Keratinocyte (primary cell): ENCODE results near the gene IDH3B. TPM values are rescaled to one million over a fixed set of nuclear protein-coding genes. Genes with fewer than 3 reads are reported as not detected.

Experiments used
- DNase-seq: peaks from one replicate; pipeline ENCODE4 v3.0.0-alpha.2; 2011; ENCODE audit warnings: low read depth, missing footprints, low spot score
- FAIRE-seq: peaks from 2 replicates; lab custom pipeline; 2011; peaks lifted over from hg19 to GRCh38; lab: Jason Lieb, UNC
- H2AFZ ChIP-seq: 2 replicates; pipeline ENCODE4 v1.6.0; 2012; ENCODE audit warnings: low read length, control low read depth, inconsistent platforms; ENCODE audit not compliant: control insufficient read depth
- H3K27ac ChIP-seq: 2 replicates; pipeline ENCODE4 v1.5.1; 2011; ENCODE audit warnings: low read length; ENCODE audit not compliant: control insufficient read depth, insufficient read depth
- H3K27me3 ChIP-seq: 3 replicates; pipeline ENCODE4 v1.6.0; 2011; ENCODE audit warnings: low read length; ENCODE audit not compliant: control insufficient read depth, insufficient read depth; ENCODE audit errors: extremely low read depth
- H3K36me3 ChIP-seq, 2 experiments: 2 replicates in 1 of 2; 3 replicates in 1 of 2; pipeline ENCODE4 v1.5.1; 2011; ENCODE audit warnings: low read length in 2 of 2, mild to moderate bottlenecking in 1 of 2; ENCODE audit not compliant: control insufficient read depth in 2 of 2, insufficient read depth in 2 of 2; ENCODE audit errors: extremely low read depth in 1 of 2
- H3K4me1 ChIP-seq: 3 replicates; pipeline ENCODE4 v1.5.1; 2011; ENCODE audit warnings: low read length; ENCODE audit not compliant: control insufficient read depth, insufficient read depth; ENCODE audit errors: extremely low read depth
- H3K4me2 ChIP-seq: 3 replicates; pipeline ENCODE4 v1.6.0; 2011; ENCODE audit warnings: low read depth, low read length; ENCODE audit not compliant: control insufficient read depth, insufficient read depth; ENCODE audit errors: extremely low read depth
- H3K4me3 ChIP-seq, 3 experiments: fragments of 200-600 bp in 1 of 3; sonication (generic) in 1 of 3; 2 replicates in 2 of 3; 3 replicates in 1 of 3; pipeline ENCODE4 v1.5.1; 2011 to 2016; ENCODE audit warnings: low read length in 3 of 3, mild to moderate bottlenecking in 3 of 3, control low read depth in 2 of 3, inconsistent platforms in 1 of 3, low read depth in 1 of 3, mixed read lengths in 1 of 3, mixed run types in 1 of 3, moderate library complexity in 1 of 3; ENCODE audit not compliant: control insufficient read depth in 2 of 3, insufficient read depth in 2 of 3; ENCODE audit errors: extremely low read depth in 1 of 3
- H3K79me2 ChIP-seq: 2 replicates; pipeline ENCODE4 v1.6.0; 2012; ENCODE audit warnings: low read length; ENCODE audit not compliant: control insufficient read depth, insufficient read depth
- H3K9ac ChIP-seq: 3 replicates; pipeline ENCODE4 v1.6.0; 2011; ENCODE audit warnings: low read length; ENCODE audit not compliant: control insufficient read depth, insufficient read depth; ENCODE audit errors: extremely low read depth
- H3K9me1 ChIP-seq: 3 replicates; pipeline ENCODE4 v1.6.0; 2011; ENCODE audit warnings: low read length; ENCODE audit not compliant: control insufficient read depth, insufficient read depth; ENCODE audit errors: extremely low read depth
- H3K9me3 ChIP-seq: 2 replicates; pipeline ENCODE4 v1.5.1; 2012; ENCODE audit warnings: low read depth, low read length; ENCODE audit not compliant: control insufficient read depth
- H4K20me1 ChIP-seq: 3 replicates; pipeline ENCODE4 v1.6.0; 2011; ENCODE audit warnings: low read length; ENCODE audit not compliant: control insufficient read depth, insufficient read depth; ENCODE audit errors: extremely low read depth
- EZH2 ChIP-seq: IDR thresholded peaks from one replicate; pipeline ENCODE4 v1.6.1; 2012; ENCODE audit warnings: inconsistent platforms, mild to moderate bottlenecking, low read length, moderate library complexity
- dilution Hi-C: fragments of 300-500 bp; cut with MboI; formaldehyde crosslinking; loops from one replicate; pipeline ENCODE4 v1.7.0; 2020; ENCODE audit warnings: low sequenced_read_pairs; ENCODE audit not compliant: extremely low pct_ligation_motif_present
- polyA plus RNA-seq, 5 experiments: library from polyadenylated mRNA; depleted of rRNA in 3 of 5; stranded (reverse) in 3 of 5; stranded (forward) in 1 of 5; unstranded in 1 of 5; fragments of >200 nt; gene quantifications; 1 replicate in 1 of 5; 2 replicates in 3 of 5; 3 replicates in 1 of 5; pipeline versions ENCODE4 v1.2.1 to v1.2.3, GENCODE V29; 2011 to 2012; ENCODE audit warnings: missing spikeins in 2 of 5, low read depth in 1 of 5, low replicate concordance in 1 of 5
- TF ChIP-seq, protein P1 (sequence below), 3 experiments: IDR thresholded peaks in 1 of 3; conservative IDR thresholded peaks in 1 of 3; optimal IDR thresholded peaks in 1 of 3; 2 replicates in 2 of 3; 3 replicates in 1 of 3; pipeline versions ENCODE3 to v1.5.1; 2011; ENCODE audit warnings: low read length in 3 of 3, mild to moderate bottlenecking in 3 of 3, moderate library complexity in 2 of 3, control low read depth in 1 of 3, inconsistent platforms in 1 of 3; ENCODE audit not compliant: insufficient read depth in 2 of 3; ENCODE audit errors: extremely low read depth in 1 of 3

The IDH3B gene
- polyA plus RNA-seq, 1 donor (not counting 4 experiments of a cell fraction or from before 2014, with no cell fraction given): 131 TPM

DNA sequence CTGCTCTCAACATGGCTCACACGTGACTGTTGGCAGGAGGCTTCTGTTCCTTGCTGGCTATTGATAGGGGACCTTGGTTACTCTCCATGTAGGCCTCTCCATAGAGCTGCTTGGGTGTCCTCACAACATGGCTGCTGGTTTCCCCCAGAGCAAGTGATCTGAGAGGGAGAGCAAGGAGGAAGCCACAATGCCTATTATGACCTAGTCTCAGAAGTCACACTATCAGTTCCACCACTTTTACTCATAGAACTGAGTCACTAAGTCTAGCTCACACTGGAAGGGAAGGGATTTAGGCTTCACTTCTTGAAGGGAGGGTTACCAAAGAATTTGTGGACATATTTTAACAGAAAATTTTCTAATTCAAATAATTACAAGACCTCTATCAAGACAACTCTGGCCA lies 20.3 kb downstream of the IDH3B start:
- dilution Hi-C loops: no loop called here

DNA sequence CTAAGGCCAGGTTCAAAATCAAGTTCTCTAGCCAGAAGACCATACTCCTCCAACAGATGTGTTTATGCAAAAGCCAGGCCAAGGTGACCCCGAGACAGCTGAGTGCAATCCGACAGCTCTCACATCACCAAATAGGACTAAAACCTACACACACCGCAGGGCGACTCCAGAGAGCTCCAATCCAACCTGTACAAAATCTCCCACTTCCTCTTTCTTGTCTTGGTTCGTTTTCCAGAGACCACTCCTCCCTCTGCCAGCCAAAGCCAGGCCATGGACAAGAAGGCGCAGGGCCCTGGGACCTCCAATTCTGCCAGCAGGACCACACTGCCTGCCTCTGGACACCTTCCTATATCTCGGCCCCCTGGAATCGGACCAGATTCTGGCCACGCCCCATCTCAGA lies 23.1 kb downstream of the IDH3B start:
- H3K9me3 ChIP-seq: no peaks in the 10 kb centered on the region
- no peak for FAIRE-seq
- dilution Hi-C loops: no loop called here

More for the DNA sequence above, 20.3 kb downstream of the IDH3B start:
- H3K4me3 ChIP-seq: no peak overlapping the region
- no peaks in the 10 kb centered on the region for H3K9me3 ChIP-seq
- DNase-seq: no peak
- H3K4me2 ChIP-seq: no peak overlapping the region
- H3K4me1 ChIP-seq: no peaks in the 10 kb centered on the region
- H3K79me2 ChIP-seq: no peaks in the 10 kb centered on the region
- H3K9me1 ChIP-seq: no peaks in the 10 kb centered on the region
- TF ChIP-seq EZH2: no peak
- TF ChIP-seq, protein P1, sequence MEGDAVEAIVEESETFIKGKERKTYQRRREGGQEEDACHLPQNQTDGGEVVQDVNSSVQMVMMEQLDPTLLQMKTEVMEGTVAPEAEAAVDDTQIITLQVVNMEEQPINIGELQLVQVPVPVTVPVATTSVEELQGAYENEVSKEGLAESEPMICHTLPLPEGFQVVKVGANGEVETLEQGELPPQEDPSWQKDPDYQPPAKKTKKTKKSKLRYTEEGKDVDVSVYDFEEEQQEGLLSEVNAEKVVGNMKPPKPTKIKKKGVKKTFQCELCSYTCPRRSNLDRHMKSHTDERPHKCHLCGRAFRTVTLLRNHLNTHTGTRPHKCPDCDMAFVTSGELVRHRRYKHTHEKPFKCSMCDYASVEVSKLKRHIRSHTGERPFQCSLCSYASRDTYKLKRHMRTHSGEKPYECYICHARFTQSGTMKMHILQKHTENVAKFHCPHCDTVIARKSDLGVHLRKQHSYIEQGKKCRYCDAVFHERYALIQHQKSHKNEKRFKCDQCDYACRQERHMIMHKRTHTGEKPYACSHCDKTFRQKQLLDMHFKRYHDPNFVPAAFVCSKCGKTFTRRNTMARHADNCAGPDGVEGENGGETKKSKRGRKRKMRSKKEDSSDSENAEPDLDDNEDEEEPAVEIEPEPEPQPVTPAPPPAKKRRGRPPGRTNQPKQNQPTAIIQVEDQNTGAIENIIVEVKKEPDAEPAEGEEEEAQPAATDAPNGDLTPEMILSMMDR (optimal IDR thresholded peaks at IDR 0.05 in 1 of 3, IDR thresholded peaks at IDR 0.05 in 1 of 3, conservative IDR thresholded peaks at IDR 0.05 in 1 of 3; ENCODE audit: extremely low read depth in 1 of 3, insufficient read depth in 2 of 3, low read length in 3 of 3): no peak
- H3K27ac ChIP-seq: no peak overlapping the region
- H3K36me3 ChIP-seq: peaks cover 2 to 3% of the 10 kb centered on the region in 2 experiments
- no peaks in the 10 kb centered on the region for H3K27me3 ChIP-seq
- peak; percentile 51 for FAIRE-seq
- H4K20me1 ChIP-seq: no peaks in the 10 kb centered on the region
- H2AFZ ChIP-seq: no peak overlapping the region
- no peak overlapping the region for H3K9ac ChIP-seq

More for the DNA sequence above, 23.1 kb downstream of the IDH3B start:
- Histone ChIP-seq H3K4me3 (no peak overlapping the region), H2AFZ (no peak overlapping the region), H3K9ac (no peak overlapping the region), H3K79me2 (no peaks in the 10 kb centered on the region), H3K36me3 (peaks cover 2 to 3% of the 10 kb centered on the region in 2 experiments), H3K27ac (no peak overlapping the region), H3K27me3 (no peaks in the 10 kb centered on the region), H3K4me2 (no peak overlapping the region), H3K4me1 (no peaks in the 10 kb centered on the region), H3K9me1 (no peaks in the 10 kb centered on the region), H4K20me1 (no peaks in the 10 kb centered on the region)
- DNase-seq: no peak
- TF ChIP-seq EZH2: no peak
- TF ChIP-seq, protein P1 (optimal IDR thresholded peaks at IDR 0.05 in 1 of 3, IDR thresholded peaks at IDR 0.05 in 1 of 3, conservative IDR thresholded peaks at IDR 0.05 in 1 of 3; ENCODE audit: extremely low read depth in 1 of 3, insufficient read depth in 2 of 3, low read length in 3 of 3): no peak
